GM19035 (cell line): ENCODE data around the gene PDK1.

ENCODE experiments used
- ATAC-seq: cut with Tn5 transposase; IDR thresholded peaks from one replicate; pipeline ENCODE4 v1.9.1; 2021; ENCODE audit not compliant: unreplicated experiment

Gene PDK1

GRCh38 chr2:172596776-172597175, 40.9 kb downstream of the PDK1 start:
- peak; percentile 69 for ATAC-seq

DNA sequence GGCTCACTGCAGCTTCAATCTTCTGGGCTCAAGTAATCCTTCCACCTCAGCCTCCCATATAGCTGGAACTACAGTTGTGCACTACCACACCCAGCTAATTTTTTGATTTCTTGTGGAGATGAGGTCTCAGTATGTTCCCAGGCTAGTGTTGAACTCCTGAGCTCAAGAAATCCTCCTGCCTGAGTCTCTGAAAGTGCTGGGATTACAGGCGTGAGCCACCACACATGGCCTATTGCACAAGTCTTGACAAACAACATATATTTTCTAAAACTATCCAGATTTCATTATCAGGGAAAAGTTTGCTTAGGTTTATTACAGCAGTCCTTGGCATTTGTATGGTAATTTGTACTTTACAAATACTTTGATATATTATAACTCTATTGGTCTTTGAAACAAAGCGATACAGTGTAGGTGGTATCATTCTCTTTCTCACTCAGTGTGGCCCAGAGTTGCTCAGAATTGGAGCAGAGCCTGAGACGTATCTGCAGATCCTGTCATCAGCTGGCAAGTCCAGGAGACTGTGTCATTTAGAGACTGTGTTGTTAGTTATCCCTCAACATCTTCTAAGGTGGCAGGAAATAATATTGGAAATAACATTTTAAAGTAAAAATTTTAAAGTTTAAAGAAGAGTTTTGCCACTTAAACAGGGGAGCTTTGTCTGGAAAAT, 41.4 kb downstream of the PDK1 start:
- no peak for ATAC-seq

DNA sequence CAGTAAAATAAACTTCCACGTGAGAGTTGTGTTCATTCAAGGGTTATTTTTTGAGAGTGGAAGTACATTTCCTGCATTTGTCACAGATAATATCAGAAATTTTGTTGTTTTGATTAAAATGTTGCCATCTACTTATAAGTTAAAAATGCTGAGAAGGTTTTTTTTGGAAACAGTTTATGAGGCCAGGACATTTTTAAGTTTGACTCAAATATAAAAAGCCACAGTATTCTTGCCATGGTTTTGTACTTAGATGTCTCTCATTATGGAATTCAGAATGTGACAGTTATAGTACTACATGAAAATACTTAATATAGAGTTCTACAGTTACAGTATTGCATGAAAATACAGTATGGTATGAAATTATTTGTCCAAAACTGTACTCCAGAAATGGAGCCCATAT, 44.1 kb downstream of the PDK1 start:
- ATAC-seq: no peak

DNA sequence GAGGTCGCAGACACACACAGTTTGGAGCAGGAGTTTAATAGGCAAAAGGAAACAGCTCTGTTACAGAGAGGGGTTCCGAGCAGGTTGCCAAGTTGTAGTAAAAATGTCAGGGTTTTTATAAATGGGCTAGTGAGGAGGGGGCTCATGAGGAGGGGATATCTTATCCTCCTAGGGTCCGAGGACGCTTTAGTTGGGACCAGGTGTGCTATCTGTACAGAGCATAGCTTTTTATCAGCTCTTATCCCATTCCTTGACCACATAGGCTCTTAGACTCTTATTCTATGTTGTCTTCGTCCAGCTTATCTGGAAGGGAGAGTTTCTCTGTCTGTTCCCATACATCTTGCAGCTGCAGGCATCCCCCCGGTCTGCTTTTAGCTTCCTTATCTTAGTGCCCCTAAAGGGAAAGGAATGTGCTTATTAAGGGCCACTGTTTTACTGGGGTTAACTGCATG, 44.7 kb downstream of the PDK1 start:
- ATAC-seq: no peak

GRCh38 chr2:172606285-172606684, 50.4 kb downstream of the PDK1 start:
- ATAC-seq: no peak

GRCh38 chr2:172607379-172607928, 51.6 kb downstream of the PDK1 start:
- ATAC-seq: no peak

- no peak for ATAC-seq
Measured at GRCh38 chr2:172609488-172609887, 53.6 kb downstream of the PDK1 start.

GRCh38 chr2:172612051-172612450, 56.2 kb downstream of the PDK1 start:
- no peak for ATAC-seq

DNA sequence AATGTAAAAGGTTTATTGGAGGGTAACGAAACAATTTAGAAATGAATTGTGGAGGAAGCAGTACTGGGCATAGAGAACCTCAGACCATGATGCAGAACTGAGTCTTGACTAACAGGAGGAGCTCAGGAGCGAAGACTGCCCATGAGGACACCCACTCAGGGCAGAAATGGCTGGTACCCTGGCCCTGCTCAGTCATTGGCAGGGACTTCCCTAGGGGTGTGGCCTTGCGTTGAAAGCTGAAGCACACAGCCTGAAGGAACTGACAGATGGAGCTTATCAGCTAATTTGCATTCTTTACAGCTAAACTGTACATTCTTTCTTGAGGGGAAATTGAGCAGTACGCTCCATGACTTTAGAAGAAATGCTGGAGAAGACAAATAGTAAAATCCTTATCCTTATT, 57.1 kb downstream of the PDK1 start:
- no peak for ATAC-seq

- no peak for ATAC-seq
Measured at GRCh38 chr2:172613615-172614231, 57.8 kb downstream of the PDK1 start.

- no peak for ATAC-seq
Measured at GRCh38 chr2:172614932-172615331, 59.0 kb downstream of the PDK1 start.

DNA sequence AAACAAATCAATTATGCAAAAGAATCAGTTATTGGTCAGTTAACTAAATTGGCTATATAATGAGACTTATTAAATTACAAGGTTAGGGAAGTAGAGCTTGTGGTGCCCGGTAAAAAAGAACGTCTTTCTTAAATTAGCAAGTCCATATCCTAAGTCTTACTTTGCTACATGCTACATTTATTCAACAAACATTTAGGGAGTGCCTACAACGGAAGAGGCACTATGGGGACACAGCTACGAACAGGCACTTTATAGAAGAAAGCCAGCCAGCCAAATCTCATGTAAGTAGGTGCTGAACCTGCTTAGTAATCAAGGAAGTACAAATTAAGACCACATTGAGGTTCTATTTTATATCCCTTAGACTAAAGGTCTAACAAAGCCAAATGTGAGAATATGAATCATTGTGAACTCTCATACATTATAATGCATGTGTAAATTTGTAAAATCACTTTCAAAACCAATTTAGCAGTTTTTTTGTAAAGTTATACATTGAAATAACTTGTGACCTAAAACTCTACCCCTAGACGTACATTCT, 59.9 kb downstream of the PDK1 start:
- no peak for ATAC-seq

DNA sequence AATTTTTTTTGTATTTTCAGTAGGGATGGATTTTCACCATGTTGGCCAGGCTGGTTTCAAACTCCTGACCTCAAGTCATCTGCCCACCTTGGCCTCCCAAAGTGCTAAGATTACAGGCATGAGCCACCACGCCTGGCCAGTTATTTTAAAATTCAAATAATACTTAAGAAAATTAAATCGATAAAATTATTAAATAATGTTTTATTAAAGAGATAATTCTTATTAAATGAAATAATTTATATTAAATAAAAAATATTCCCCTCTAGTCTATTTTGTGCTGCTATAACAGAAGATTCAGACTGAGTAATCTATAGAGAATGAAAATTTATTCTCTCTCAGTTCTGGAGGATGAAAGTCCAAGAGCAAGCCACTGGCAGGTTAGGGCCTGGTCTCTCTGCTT, 61.2 kb downstream of the PDK1 start:
- ATAC-seq: no peak

GRCh38 chr2:172623249-172623965, 67.5 kb downstream of the PDK1 start:
- ATAC-seq: no peak

DNA sequence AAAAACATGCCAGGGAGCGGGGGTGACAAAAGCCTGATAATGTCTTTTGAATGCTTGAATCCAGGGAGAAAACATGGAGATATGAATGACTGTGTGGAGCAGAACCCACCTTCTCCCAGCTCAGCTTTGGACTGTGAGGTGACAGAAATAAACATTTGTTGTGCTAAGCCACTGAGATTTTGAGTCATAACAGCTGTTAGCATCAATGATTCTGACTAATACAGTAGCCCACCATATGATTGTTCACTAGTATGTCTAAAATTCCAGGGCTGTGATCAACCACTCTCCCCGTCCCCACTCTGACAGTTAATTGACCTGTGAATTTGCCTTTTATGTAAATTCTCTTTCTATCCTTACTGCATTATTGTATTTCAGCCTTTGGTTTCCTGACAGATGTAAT, 69.1 kb downstream of the PDK1 start:
- ATAC-seq: no peak

- ATAC-seq: no peak
Measured at GRCh38 chr2:172627181-172627580, 71.3 kb downstream of the PDK1 start.

DNA sequence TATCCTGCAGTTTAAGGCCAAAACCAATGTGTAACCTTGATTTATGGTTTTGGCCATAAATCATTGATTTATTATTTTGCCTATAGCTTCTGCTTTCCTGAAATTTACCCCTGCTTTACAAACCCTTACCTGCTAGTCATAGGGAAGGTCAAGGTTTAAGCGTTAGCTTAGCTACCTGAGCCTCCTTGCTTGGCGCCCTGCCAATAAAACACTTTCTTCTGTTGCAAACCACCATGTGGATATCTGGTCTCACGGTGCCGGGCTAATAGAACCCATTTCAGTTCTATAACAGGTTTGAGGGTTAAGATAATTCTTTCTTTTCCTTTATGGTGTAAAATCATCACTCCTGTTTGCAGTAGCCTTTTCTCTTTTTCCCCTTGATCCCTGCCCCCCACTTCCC, 72.2 kb downstream of the PDK1 start:
- ATAC-seq: no peak

- no peak for ATAC-seq
Measured at GRCh38 chr2:172629586-172629985, 73.7 kb downstream of the PDK1 start.

- no peak for ATAC-seq
Measured at GRCh38 chr2:172630181-172630580, 74.3 kb downstream of the PDK1 start.

DNA sequence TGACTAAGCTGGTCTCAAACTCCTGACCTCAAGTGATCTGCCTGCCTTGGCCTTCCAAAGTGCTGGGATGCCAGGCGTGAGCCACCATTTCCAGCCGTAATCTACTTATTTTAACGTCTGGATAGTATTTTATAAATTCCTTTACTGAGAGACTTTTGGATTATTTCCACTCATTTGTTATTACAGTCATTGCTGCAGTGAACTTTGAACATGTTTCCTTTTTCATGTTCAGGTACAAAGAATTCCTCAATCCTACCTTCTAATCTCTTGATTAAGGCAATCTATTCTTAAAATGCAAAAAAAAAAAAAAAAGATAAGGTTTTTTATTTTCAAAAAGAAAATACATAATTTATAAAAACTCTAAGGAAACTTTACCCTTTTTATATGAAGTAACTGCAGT, 78.6 kb downstream of the PDK1 start:
- no peak for ATAC-seq

GRCh38 chr2:172635548-172635947, 79.7 kb downstream of the PDK1 start:
- ATAC-seq: no peak

GRCh38 chr2:172639256-172639655, 83.4 kb downstream of the PDK1 start:
- ATAC-seq: no peak
